ENCODE data around the gene SHISA9. TPM values are rescaled to one million over a fixed set of nuclear protein-coding genes. Genes with fewer than 3 reads are reported as not detected.

Gene SHISA9
- total RNA-seq, 1 experiment from 2014 or later = not detected

DNA sequence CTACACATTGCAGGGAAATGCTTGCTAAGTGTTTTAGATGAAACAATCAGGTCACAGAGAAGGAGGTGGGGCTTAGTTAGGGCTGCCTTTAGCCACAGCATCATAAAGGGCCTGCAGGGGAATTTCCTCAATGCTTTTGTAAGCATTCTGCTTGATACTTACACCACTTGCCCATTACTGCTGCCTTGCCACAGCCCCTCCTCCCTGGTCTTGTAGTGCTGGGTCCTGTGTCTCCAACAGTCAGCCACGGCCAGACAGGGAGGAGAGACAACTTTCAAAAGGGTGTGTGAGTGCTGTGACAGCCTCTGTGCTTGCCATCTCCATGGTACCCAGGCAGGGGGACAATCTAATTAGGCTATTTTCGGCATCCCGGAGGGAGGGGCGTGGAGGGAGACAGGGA lies 111.2 kb downstream of the SHISA9 start:
- intact Hi-C loops (cut with micrococcal nuclease) = no loop called here
- H3K79me2 ChIP-seq (ENCODE audit: low read length) = no peaks in the 10 kb centered on the region
- ATAC-seq (no peak), DNase-seq (no peak)
- H3K27me3 ChIP-seq (ENCODE audit: low read length) = peaks cover 5% of the 10 kb centered on the region; the same call in 1 of the 2 replicates
- H3K9ac ChIP-seq (ENCODE audit: low read length) = no peak overlapping the region
- H3K36me3 ChIP-seq (ENCODE audit: low read depth, low read length) = no peaks in the 10 kb centered on the region
- no peak overlapping the region for H3K4me2 ChIP-seq (ENCODE audit: low read length)
- H3F3A ChIP-seq (ENCODE audit: low read length, unreplicated experiment) = no peaks in the 10 kb centered on the region
- TF ChIP-seq, protein P1, sequence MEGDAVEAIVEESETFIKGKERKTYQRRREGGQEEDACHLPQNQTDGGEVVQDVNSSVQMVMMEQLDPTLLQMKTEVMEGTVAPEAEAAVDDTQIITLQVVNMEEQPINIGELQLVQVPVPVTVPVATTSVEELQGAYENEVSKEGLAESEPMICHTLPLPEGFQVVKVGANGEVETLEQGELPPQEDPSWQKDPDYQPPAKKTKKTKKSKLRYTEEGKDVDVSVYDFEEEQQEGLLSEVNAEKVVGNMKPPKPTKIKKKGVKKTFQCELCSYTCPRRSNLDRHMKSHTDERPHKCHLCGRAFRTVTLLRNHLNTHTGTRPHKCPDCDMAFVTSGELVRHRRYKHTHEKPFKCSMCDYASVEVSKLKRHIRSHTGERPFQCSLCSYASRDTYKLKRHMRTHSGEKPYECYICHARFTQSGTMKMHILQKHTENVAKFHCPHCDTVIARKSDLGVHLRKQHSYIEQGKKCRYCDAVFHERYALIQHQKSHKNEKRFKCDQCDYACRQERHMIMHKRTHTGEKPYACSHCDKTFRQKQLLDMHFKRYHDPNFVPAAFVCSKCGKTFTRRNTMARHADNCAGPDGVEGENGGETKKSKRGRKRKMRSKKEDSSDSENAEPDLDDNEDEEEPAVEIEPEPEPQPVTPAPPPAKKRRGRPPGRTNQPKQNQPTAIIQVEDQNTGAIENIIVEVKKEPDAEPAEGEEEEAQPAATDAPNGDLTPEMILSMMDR (conservative IDR thresholded peaks at IDR 0.05; ENCODE audit: low read depth, low read length) = no peak
- TF ChIP-seq EZH2phosphoT487 (IDR thresholded peaks at IDR 0.05; ENCODE audit: borderline replicate concordance, low read length) (no peak), EZH2 (IDR thresholded peaks at IDR 0.05; ENCODE audit: low read length, unreplicated experiment) (no peak)
- CTCF ChIA-PET = no interaction called here
- no TSS peak for BruUV-seq (replicated peaks)
- H4K20me1 ChIP-seq (ENCODE audit: low read length) = no peaks in the 10 kb centered on the region
- H3K9me3 ChIP-seq (ENCODE audit: low read length) = no peaks in the 10 kb centered on the region
- no peaks in the 10 kb centered on the region for H3K9me2 ChIP-seq (replicated peaks; ENCODE audit: low read length)
- no peak overlapping the region for H3K27ac ChIP-seq (ENCODE audit: low read length)
- POLR2A ChIA-PET (ENCODE audit: unreplicated experiment) = no interaction called here
- H3K4me1 ChIP-seq (ENCODE audit: insufficient read depth, low read length) = no peaks in the 10 kb centered on the region
- H3K4me3 ChIP-seq (ENCODE audit: low read length) = no peak overlapping the region
- H2AFZ ChIP-seq (ENCODE audit: low read length) = no peak overlapping the region

DNA sequence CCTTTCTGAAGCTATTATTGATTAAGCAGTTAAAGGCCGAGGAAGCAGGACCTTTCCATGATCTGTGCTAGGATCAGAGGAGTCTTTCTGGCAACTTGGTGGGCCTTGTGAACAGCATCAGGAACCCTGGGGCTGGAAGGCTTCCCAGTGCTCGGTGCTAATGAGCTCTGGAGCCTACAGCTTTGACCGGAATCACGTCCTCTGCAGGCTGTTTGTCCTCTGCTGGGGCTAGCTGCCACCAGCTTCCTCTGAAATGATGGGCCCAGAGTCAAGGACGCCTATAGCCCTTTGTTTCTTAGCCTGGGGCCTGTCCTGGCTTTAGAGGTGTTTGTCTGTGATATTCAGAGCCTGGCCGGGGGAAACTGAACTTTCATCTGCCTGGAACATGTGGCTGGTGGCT lies 111.6 kb downstream of the SHISA9 start:
- H3K36me3 ChIP-seq (ENCODE audit: low read depth, low read length) = no peaks in the 10 kb centered on the region
- H3K4me1 ChIP-seq (ENCODE audit: insufficient read depth, low read length) = no peaks in the 10 kb centered on the region
- POLR2A ChIA-PET (ENCODE audit: unreplicated experiment) = no interaction called here
- H3K4me3 ChIP-seq (ENCODE audit: low read length) = no peak overlapping the region
- H3K27ac ChIP-seq (ENCODE audit: low read length) = no peak overlapping the region
- no peaks in the 10 kb centered on the region for H3K79me2 ChIP-seq (ENCODE audit: low read length)
- no peaks in the 10 kb centered on the region for H3K9me3 ChIP-seq (ENCODE audit: low read length)
- intact Hi-C loops (cut with micrococcal nuclease) = no loop called here
- H3K9me2 ChIP-seq (replicated peaks; ENCODE audit: low read length) = no peaks in the 10 kb centered on the region
- no peak overlapping the region for H2AFZ ChIP-seq (ENCODE audit: low read length)
- TF ChIP-seq, protein P1 (conservative IDR thresholded peaks at IDR 0.05; ENCODE audit: low read depth, low read length) = no peak
- TF ChIP-seq EZH2phosphoT487 (IDR thresholded peaks at IDR 0.05; ENCODE audit: borderline replicate concordance, low read length) (no peak), EZH2 (IDR thresholded peaks at IDR 0.05; ENCODE audit: low read length, unreplicated experiment) (no peak)
- H3K9ac ChIP-seq (ENCODE audit: low read length) = no peak overlapping the region
- CTCF ChIA-PET = no interaction called here
- no peaks in the 10 kb centered on the region for H4K20me1 ChIP-seq (ENCODE audit: low read length)
- no TSS peak for BruUV-seq (replicated peaks)
- H3K4me2 ChIP-seq (ENCODE audit: low read length) = no peak overlapping the region
- peaks cover 5% of the 10 kb centered on the region; the same call in 1 of the 2 replicates for H3K27me3 ChIP-seq (ENCODE audit: low read length)
- H3F3A ChIP-seq (ENCODE audit: low read length, unreplicated experiment) = no peaks in the 10 kb centered on the region
- DNase-seq (no peak), ATAC-seq (no peak)

DNA sequence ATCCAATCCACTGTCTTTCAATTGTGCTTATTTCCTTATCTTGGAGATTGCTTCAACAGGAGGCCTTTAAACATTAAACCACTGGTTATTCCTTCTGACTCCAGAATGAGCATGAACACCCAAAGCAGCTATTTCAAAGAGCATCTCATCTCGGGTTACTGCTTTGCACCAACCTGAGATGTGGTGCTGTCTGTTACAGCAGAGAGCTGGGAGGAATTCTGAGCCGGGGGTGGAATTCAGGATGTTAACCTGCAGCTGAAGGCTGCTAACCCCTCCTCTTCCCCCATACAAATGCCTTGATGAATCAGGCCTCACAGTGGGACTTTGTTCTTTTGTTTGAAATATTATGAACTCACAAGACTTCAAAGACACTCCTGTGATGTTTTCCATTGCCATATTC lies 113.1 kb downstream of the SHISA9 start:
- H3F3A ChIP-seq (ENCODE audit: low read length, unreplicated experiment) = no peaks in the 10 kb centered on the region
- TF ChIP-seq, protein P1 (conservative IDR thresholded peaks at IDR 0.05; ENCODE audit: low read depth, low read length) = no peak
- peaks cover 5% of the 10 kb centered on the region; the same call in 1 of the 2 replicates for H3K27me3 ChIP-seq (ENCODE audit: low read length)
- DNase-seq (no peak), ATAC-seq (no peak)
- no peaks in the 10 kb centered on the region for H3K9me2 ChIP-seq (replicated peaks; ENCODE audit: low read length)
- no peaks in the 10 kb centered on the region for H4K20me1 ChIP-seq (ENCODE audit: low read length)
- H3K9ac ChIP-seq (ENCODE audit: low read length) = no peak overlapping the region
- CTCF ChIA-PET = no interaction called here
- H3K4me1 ChIP-seq (ENCODE audit: insufficient read depth, low read length) = no peaks in the 10 kb centered on the region
- BruUV-seq (replicated peaks) = no TSS peak
- POLR2A ChIA-PET (ENCODE audit: unreplicated experiment) = no interaction called here
- H3K27ac ChIP-seq (ENCODE audit: low read length) = no peak overlapping the region
- H3K4me3 ChIP-seq (ENCODE audit: low read length) = no peak overlapping the region
- no peaks in the 10 kb centered on the region for H3K36me3 ChIP-seq (ENCODE audit: low read depth, low read length)
- H2AFZ ChIP-seq (ENCODE audit: low read length) = no peak overlapping the region
- H3K79me2 ChIP-seq (ENCODE audit: low read length) = no peaks in the 10 kb centered on the region
- intact Hi-C loops (cut with micrococcal nuclease) = no loop called here
- no peaks in the 10 kb centered on the region for H3K9me3 ChIP-seq (ENCODE audit: low read length)
- H3K4me2 ChIP-seq (ENCODE audit: low read length) = no peak overlapping the region
